ENCODE measurements around the gene ELK4. TPM values are rescaled to one million over a fixed set of nuclear protein-coding genes. Genes with fewer than 3 reads are reported as not detected.

ELK4 gene
- total RNA-seq, 1 donor from 2014 or later: 27.6 TPM

DNA sequence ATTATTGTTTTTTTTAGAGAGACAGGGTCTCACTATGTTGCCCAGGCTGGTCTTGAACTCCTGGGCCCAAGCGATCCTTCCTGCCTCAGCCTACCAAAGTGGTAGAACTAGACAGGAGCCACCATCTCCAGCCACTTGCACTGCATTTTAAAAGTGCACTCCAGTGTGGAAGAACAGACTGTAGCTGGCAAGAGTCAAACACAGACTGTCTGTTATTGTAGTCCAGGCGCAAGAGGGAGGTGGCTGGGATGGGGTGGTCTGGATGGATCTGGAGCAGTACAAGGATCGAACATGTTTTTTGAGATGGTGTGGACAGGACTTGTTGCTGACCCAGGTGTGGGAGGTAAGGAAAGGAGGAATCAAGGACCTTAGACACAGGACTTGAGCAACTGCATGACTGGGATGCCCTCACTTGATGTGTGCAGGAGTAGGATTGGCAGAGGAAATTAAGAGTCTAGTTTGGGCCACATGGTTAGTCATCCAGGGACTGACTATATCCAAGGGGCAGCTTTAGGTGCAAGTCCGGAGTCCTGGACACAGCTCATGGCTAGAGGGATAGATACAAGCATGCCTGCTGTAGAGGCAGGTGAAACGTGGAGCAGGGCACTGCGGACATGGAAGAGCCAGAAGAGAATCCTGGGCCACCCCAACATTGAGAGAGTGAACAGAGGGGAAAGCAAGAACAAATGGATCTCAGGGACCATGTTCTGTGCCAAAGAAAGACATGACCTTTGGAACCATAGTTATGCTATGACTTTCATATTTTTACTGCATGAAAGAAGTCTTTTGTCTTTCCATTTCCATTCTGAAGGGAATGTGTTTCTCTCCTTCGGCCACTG lies 42.0 kb downstream of the ELK4 start:
- Mint-ChIP-seq H3K9me3 (no peaks in the 10 kb centered on the region), H3K27ac (no peak overlapping the region), H3K36me3 (no peaks in the 10 kb centered on the region), H3K4me1 (ENCODE audit: unreplicated experiment) (peaks cover 10% of the 10 kb centered on the region), H3K4me3 (no peak overlapping the region), H3K27me3 (peaks cover 15% of the 10 kb centered on the region)
- peak; percentile 61 for DNase-seq (ENCODE audit: extremely low spot score, unreplicated experiment)
- TF ChIP-seq, protein P1, sequence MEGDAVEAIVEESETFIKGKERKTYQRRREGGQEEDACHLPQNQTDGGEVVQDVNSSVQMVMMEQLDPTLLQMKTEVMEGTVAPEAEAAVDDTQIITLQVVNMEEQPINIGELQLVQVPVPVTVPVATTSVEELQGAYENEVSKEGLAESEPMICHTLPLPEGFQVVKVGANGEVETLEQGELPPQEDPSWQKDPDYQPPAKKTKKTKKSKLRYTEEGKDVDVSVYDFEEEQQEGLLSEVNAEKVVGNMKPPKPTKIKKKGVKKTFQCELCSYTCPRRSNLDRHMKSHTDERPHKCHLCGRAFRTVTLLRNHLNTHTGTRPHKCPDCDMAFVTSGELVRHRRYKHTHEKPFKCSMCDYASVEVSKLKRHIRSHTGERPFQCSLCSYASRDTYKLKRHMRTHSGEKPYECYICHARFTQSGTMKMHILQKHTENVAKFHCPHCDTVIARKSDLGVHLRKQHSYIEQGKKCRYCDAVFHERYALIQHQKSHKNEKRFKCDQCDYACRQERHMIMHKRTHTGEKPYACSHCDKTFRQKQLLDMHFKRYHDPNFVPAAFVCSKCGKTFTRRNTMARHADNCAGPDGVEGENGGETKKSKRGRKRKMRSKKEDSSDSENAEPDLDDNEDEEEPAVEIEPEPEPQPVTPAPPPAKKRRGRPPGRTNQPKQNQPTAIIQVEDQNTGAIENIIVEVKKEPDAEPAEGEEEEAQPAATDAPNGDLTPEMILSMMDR (conservative IDR thresholded peaks at IDR 0.05): no peak

DNA sequence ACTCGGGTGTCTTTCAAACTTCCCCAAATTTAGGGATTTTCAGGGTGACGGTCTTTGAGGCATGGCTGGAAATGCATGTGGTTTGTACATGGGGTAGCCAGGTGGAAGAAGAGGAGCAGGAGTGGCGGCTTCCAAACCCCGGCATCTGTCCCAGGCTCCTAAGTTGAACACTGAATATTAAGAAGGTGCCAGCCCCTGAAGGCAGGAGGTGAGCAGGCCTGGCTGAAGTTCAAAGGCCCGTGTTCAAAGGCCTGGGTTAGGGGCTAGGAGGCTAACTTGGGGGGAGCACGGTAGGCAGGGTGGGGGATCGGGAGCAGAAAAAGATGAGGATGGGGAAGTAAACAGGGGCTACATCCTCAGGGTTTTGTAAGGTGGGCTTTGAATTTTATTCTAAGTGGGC lies 42.8 kb downstream of the ELK4 start:
- peak; percentile 40 for DNase-seq (ENCODE audit: extremely low spot score, unreplicated experiment)
- H3K9me3 Mint-ChIP-seq: no peaks in the 10 kb centered on the region
- peaks cover 15% of the 10 kb centered on the region for H3K27me3 Mint-ChIP-seq
- TF ChIP-seq, protein P1 (conservative IDR thresholded peaks at IDR 0.05): peak; percentile 10
- peaks cover 10% of the 10 kb centered on the region for H3K4me1 Mint-ChIP-seq (ENCODE audit: unreplicated experiment)
- no peaks in the 10 kb centered on the region for H3K36me3 Mint-ChIP-seq
- no peak overlapping the region for H3K27ac Mint-ChIP-seq
- no peak overlapping the region for H3K4me3 Mint-ChIP-seq

DNA sequence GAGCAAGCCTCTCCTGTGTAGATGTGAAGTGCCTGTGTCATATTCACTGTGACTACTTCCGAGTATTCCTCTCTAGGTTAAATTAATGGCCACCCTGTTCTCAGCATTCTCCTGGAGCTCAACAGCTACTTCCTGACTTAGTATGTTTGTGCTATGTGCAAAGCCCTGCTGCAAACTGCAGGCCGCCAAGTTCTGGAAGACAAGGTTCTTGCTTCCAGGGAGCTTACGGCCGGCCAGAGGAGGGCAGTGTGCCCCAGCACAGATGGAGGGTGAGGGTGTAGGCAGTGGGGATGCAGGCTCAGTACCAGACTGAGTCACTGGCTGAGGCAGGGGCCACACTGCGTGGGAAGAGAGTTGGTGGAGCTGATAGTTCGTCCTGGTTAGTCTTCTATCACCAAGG lies 43.2 kb downstream of the ELK4 start:
- peaks cover 10% of the 10 kb centered on the region for H3K4me1 Mint-ChIP-seq (ENCODE audit: unreplicated experiment)
- H3K36me3 Mint-ChIP-seq: no peaks in the 10 kb centered on the region
- peak; percentile 69 for DNase-seq (ENCODE audit: extremely low spot score, unreplicated experiment)
- H3K27ac Mint-ChIP-seq: no peak overlapping the region
- H3K9me3 Mint-ChIP-seq: no peaks in the 10 kb centered on the region
- TF ChIP-seq, protein P1 (conservative IDR thresholded peaks at IDR 0.05): peak; percentile 51
- H3K4me3 Mint-ChIP-seq: no peak overlapping the region
- peaks cover 15% of the 10 kb centered on the region for H3K27me3 Mint-ChIP-seq

DNA sequence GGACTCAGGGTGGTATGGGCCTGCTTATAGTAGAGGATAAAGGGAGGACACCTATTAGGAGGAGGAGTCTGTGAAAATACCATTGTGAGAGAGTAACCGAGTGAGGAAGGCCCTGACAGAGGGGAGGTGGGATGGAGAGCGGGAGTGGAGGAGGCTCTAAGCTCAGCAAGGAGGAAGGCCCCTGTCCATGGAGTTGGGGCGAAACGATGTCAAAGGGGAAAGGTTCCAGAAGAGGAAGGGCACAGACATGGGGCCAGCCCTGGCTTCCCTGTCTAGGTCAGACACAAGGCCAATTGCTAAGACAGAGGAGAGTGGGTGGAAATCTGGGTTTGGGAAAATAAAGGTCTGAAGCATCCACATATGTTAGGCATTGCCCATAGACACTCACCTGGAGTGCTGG lies 44.2 kb downstream of the ELK4 start:
- no peaks in the 10 kb centered on the region for H3K9me3 Mint-ChIP-seq
- TF ChIP-seq, protein P1 (conservative IDR thresholded peaks at IDR 0.05): no peak

DNA sequence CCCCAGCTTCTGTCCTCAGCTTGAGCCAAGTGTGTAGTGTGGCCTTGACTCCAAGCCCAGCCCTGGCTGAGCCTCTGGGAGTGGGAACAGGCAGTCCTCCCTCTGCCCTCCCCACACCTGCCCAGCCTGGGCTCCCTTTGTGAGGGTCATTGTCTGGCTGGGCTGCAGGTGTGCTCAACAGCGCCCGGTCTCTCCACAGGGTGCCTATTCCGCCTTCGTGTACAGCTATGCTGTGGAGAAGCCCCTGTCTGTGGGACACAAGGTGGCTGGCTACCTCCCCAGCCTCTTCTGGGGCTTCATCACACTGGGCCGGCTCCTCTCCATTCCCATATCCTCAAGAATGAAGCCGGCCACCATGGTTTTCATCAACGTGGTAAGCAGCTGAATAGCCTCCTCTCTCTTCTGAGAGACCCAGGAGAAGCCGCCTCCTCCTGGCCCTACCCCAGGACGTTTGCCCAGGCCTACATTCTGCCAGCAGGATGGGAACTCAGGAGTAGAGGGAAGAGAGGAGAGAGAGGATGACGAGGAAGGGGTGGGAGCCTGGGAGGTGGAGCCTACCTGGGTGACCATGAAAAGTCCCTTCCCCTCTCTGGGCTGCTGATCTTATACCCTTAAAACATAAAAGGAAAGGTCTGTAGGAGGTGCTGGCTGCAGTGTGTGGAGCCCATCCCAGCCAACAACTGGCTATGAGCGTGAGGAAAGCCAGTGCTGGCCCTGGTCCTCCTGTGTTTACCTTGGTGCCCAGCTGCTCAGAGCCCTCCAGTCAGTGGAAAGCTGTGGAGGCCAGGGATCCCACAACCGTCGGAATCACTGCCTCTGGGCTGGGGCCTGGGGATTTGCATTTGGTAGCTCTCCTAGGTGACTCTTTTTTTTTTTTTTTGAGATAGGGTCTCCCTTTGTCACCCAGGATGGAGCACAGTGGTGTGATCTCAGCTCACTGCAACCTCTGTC lies 45.7 kb downstream of the ELK4 start:
- Mint-ChIP-seq H3K27me3 (peaks cover 16% of the 10 kb centered on the region), H3K36me3 (no peaks in the 10 kb centered on the region), H3K4me3 (no peak overlapping the region), H3K27ac (no peak overlapping the region), H3K4me1 (ENCODE audit: unreplicated experiment) (peaks cover 17% of the 10 kb centered on the region), H3K9me3 (no peaks in the 10 kb centered on the region)
- TF ChIP-seq, protein P1 (conservative IDR thresholded peaks at IDR 0.05): no peak
- DNase-seq (ENCODE audit: extremely low spot score, unreplicated experiment): no peak

More for the DNA sequence above, 44.2 kb downstream of the ELK4 start:
- peaks cover 19% of the 10 kb centered on the region for H3K27me3 Mint-ChIP-seq
- peaks cover 15% of the 10 kb centered on the region for H3K4me1 Mint-ChIP-seq (ENCODE audit: unreplicated experiment)
- H3K27ac Mint-ChIP-seq: no peak overlapping the region
- no peak overlapping the region for H3K4me3 Mint-ChIP-seq
- no peak for DNase-seq (ENCODE audit: extremely low spot score, unreplicated experiment)
- no peaks in the 10 kb centered on the region for H3K36me3 Mint-ChIP-seq

Data from type B pancreatic cell (in vitro differentiated cells).